Hypothalamus (tissue), 51 donors: ENCODE measurements around the gene RIOX2.
A peak's percentile ranks its signal among the peaks of the same experiment; 100 is the strongest.

Source experiments
- DNase-seq, 51 donors: peaks; one replicate each; lab custom pipeline; 2025; lab: John Stamatoyannopoulos, UW

RIOX2 gene

GRCh38 chr3:97957617-97958311 is 14.5 kb downstream of the RIOX2 start:
- no peak for DNase-seq

DNA sequence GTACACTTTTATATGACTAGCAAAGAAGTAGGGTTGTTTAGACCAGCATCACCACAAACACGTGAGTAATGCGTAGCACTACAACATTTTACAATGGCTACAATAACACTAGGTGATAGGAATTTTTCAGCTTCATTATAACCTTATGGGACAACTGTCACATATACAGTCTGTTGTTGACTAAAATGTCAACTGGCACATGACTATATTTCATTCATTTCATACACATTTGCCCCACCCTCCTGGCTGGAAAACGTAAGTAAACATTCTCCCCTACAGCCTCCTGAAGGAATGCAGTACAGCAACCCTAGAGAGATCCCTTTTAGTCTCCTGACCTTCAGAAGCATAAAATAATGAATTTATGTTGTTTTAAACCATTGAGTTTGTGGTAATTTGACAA is 16.2 kb downstream of the RIOX2 start:
- DNase-seq = no peak

DNA sequence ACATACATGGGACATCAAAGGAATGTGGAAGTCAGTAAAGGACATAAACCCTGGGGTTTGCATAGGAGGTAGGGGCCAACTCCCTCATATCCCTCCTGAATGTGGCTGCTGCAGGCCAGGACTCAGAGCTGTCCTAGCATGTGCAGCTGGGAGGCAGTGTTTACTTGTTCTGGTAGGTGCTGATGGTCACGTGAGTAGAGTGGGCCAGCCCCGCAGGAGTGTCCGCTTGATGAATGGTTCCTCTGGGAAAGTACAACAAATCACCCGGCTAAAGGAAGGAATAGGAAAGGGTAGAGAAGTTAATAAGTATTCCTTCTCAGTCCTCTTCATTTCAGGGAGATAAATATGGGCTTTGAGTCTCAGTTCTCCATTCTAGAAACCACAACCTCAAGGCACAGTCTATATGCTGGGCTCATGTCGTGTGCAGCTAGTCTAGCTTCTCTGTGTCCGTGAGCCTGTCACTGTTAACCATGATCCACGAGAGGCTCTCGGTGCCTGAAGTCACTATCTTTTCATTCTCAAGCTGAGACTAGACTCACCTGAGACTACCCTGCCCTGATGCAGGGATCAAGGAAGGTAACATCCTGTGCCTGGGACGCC is 17.9 kb downstream of the RIOX2 start:
- DNase-seq = no peak

GRCh38 chr3:97952872-97953271 is 19.4 kb downstream of the RIOX2 start:
- no peak for DNase-seq

- peak in 3 of 51 donors; percentile 15 to 49 (median 17) for DNase-seq
Observed at GRCh38 chr3:97952280-97952679, 20.0 kb downstream of the RIOX2 start.

DNA sequence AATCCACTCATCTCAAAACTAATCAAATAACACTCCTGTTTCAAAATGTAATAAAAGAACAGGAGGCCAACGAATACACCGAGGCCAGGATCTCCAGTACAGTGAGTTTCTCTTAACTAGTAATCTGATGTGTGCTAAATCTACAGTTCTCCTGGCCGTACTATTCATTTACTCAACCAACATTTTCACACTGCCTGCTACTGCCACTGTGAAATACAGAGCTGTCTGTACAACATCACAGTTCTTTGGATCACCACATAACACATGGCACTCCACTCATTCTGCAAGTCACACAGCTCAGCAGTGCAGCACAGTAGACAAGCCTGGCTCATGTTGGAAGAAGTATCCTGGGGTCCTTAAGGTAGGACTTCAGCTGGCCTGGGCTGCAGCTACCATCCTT is 21.9 kb downstream of the RIOX2 start:
- no peak for DNase-seq

DNA sequence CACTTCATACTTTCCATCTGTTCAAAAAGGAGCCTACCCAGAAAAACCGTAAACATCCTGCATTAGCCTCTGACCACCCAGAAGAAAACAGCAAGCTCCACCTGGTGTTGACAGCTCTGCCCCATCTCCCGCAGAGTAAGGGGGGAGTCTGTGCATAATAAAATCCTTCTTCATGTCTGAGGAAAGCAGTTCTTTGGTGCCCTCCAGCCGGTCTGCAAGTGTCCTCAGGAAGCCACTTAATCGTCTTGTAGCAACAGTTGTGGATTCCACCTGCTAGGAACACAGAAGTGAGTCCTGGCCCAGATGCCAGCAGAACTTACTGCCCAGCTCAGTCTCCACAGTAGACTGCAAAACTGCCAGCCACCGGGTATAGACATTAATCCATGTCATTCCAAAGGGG is 22.5 kb downstream of the RIOX2 start:
- DNase-seq = no peak

GRCh38 chr3:97949110-97949485 is 23.1 kb downstream of the RIOX2 start:
- DNase-seq = no peak

DNA sequence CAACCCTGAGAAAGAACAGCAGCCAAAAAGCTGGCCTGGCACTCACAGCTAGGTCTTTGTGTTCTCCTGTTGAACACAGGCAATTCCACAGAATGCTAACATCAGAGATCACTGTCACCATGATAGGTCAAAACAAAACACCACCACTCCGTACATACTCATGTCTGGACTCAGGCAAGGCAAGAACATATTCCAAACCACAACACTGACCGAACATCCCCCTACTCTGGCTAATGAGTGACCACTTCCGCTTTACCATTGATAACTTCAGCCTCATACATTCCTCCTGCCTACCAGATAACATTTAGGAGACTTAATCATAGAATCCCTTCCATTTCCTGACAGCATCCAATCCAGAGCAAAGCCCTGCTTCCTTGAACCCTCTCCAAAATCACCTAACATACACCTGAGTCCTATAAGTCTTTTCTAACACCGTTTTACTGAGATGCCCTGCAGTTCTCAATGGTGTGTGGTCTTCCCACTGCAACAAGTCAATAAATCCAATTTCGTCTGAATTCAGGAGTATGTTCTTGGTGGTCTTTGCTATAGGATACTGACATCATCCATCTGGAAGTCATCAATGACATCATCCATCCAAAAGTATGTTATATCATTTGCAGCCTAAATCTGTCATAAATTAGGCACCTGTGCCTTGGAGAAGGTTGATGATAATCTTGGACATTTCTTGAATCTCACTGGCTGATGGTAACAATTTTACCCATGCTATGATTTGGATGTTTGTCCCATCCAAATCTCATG is 23.7 kb downstream of the RIOX2 start:
- no peak for DNase-seq

DNA sequence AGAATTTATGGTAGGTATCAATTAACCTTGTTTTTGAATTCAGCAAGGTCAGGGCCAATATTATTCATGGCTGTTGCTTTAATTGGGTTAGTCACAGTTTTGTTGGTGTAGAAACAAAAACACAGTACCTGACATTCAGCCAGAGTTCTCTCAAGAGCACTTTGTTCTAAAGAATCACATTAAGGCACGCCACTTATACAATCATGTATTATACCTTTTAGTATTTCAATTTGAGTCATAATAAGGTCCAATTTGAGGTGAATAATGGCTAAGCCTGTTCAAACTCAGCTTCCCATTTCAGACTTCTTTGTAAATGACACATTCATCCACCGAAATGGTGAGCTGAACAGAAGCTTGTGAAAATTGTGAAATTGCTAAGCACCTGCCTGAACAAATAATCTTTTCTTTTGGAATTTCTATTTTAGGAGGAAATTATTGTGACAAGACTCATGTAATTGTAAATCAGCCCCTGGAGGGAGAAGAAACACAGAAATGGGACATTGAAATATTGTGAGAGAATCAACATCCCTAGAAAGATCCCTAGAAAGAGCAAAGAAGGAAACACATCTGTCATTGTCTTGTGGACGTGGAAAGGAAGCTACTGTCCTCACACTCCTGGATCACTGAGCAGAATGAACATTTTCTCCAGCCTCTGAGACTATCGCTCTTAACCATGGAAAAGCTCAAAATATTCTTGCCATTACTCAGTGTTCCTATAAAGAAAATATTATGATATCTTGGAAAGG is 29.3 kb downstream of the RIOX2 start:
- peak in 1 of 51 donors; percentile 35 for DNase-seq

DNA sequence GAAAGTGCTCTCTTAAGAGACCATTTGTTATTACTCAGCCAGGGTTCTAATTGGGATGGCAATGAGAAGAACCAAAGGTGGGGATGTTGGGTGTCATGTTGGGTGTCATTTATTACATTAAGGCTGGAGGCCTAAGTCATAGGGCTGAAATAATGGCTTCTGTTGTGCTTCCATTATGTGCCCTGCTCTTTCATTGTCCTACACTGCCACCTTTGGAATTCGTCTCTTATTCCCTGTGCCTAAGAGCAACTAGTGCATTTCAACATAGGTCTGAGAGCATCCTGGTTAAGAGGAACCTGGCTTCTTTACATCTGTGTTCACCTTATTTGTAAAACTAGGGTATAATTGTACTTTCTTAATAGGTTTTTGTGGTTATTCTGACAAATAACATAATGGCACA is 32.2 kb downstream of the RIOX2 start:
- DNase-seq = no peak

DNA sequence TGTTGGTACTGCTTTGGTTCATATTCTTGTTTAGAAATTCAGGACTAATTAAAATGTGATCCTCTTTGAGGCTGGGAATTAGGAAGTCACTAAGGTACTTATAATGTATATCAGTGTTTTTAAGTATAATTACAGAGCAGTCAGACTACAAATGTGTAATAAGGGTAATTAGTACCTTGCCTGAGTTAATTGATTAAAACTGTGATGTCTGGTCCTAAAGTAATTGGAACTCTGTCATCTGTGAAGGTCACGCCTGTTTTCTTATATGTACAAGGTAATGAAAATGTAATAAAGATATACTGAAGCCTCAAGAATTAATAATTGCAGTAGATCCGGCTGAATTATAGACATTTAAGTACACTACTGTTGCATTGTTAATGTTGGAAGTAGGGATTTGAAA is 32.8 kb downstream of the RIOX2 start:
- no peak for DNase-seq

DNA sequence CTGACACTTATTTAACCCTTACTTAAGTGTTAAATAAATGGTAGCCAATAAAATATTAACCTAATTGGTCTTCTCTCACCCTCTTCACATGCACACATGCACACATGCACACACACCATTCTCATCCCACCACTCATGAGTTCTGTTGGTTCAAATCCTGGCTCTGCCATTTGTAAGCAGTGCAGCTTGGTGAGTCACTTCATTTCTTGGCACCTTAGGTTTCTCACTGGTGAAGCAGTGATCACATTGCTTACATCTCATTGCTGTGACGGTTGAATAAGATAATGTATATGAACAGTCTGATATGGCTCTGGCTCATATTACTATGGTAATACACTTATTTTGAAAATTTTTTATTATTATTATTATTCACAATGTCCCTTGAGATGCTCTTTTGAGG is 33.8 kb downstream of the RIOX2 start:
- DNase-seq = no peak

DNA sequence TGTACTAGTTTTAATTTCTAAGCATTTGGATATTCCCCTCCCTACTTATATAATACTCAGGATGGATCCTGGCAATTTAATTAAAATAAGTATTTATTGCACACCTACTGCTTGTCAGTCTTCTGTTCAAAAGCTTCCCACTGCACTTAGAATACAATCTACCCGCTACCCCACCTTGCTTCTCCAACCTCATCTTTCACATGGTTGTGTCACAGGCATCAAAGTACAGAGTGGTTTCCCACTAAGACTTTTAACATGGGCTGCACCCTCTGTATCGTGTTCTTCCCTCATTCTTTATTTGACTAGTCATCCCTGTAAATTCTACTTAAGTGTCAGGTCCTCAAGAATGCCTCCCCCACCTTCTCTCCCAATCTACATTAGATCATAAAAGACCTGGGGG is 35.0 kb downstream of the RIOX2 start:
- peak in 1 of 51 donors; percentile 7 for DNase-seq

DNA sequence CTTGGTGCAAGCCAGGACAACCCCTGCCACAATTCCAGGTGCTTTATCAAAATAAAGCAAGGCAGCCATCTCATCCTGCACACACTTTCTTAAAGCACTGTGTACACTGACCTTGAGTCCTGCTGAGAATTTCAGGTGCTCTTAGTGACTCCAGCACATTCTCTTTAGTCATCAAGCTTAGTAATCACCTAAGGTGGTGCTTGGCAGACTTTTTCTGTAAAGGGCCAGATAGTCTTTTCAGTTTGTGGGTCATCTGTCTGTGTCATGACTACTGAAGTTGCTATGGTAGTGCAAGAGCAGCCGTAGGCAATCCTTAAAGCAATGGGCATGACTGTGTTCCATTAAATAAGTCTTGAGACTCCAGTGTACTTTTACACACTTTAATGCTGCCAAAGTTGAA is 36.4 kb downstream of the RIOX2 start:
- no peak for DNase-seq

DNA sequence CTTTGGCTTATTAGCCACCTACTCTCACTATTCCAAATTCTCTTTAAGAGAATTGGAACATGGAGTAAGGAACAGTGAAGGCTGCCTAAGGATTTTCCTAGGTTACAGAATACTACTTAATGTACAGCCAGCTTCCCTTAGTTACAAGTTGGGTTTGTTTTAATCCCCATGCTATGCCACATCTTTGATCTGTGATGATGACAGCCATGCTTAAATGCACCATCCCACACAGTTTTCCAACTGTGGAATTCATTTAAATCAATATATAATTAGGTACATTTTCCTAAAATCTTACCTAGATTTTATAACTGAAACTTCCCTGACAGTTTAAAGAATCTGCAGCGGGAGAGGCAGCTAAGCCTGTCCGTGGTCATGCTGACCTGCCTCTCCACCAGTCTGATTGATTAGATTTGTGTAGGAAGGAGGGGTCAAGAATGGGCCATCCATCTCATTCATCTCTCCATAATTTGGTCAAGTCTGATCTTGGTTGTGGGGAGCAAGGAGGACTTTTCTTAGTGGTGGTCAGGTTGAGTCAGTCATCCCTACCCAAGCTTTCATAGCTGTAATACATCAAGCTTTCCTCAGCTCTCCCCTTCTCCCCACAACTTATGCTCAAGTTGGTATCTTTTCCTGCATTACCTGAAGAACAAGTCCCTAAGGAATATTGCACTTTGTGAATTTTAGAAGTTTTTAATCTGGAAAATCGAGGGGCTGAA is 37.1 kb downstream of the RIOX2 start:
- DNase-seq = no peak

DNA sequence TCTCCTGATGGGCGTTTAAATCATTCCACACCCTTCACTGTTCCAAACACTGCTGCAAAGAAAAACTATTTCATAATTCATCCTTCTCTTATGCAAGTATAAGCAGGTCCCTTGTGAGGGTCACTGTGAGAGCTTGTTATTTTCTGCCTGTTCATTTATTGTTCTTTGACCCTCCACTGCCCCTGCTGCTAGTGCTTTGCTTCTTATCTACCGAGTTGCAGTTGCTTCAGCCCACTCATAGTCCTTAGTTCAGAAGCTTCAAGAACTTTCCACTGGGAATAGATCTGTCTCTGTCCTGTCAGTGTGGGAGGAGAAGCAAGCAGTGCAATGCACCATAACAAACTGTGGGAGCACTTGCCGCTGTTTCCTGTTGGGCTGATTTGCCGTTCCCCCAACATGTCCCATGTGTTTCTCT is 39.8 kb downstream of the RIOX2 start:
- DNase-seq = no peak

- no peak for DNase-seq
Observed at GRCh38 chr3:97931218-97931617, 41.0 kb downstream of the RIOX2 start.

GRCh38 chr3:97930018-97930417 is 42.2 kb downstream of the RIOX2 start:
- no peak for DNase-seq

- DNase-seq = no peak
Observed at GRCh38 chr3:97928986-97929385, 43.2 kb downstream of the RIOX2 start.

GRCh38 chr3:97927704-97928103 is 44.5 kb downstream of the RIOX2 start:
- DNase-seq = no peak
